Neural progenitor cell (in vitro differentiated cells): Measurements from ENCODE around the gene ERMP1. TPM values are rescaled to one million over a fixed set of nuclear protein-coding genes. Genes with fewer than 3 reads are reported as not detected.

Experiments used
- DNase-seq: peaks from one replicate; pipeline ENCODE4 v3.0.0-alpha.2; 2016; ENCODE audit warnings: low spot score
- H2AFZ ChIP-seq: fragments of 200-600 bp; sonication (generic); replicated peaks from 2 replicates; pipeline ENCODE4 v1.6.1; 2016; ENCODE audit warnings: antibody characterized with exemption
- H3F3A ChIP-seq: fragments of 200-600 bp; sonication (generic); 2 replicates; pipeline ENCODE4 v1.6.1; 2016; ENCODE audit warnings: antibody characterized with exemption, low read depth
- H3K27ac ChIP-seq: fragments of 200-600 bp; sonication (generic); 2 replicates; pipeline ENCODE4 v1.5.1; 2016; ENCODE audit warnings: mild to moderate bottlenecking
- H3K27me3 ChIP-seq: fragments of 200-600 bp; sonication (generic); 2 replicates; pipeline ENCODE4 v1.6.1; 2016; ENCODE audit warnings: mild to moderate bottlenecking, moderate library complexity
- H3K36me3 ChIP-seq: fragments of 200-600 bp; sonication (generic); 2 replicates; pipeline ENCODE4 v1.5.1; 2016
- H3K4me1 ChIP-seq: fragments of 200-600 bp; sonication (generic); 2 replicates; pipeline ENCODE4 v1.6.1; 2016; ENCODE audit warnings: mixed run types
- H3K4me2 ChIP-seq: fragments of 200-600 bp; sonication (generic); 2 replicates; pipeline ENCODE4 v1.6.1; 2016
- H3K4me3 ChIP-seq: fragments of 200-600 bp; sonication (generic); 2 replicates; pipeline ENCODE4 v1.5.1; 2016
- H3K79me2 ChIP-seq: fragments of 200-600 bp; sonication (generic); 2 replicates; pipeline ENCODE4 v1.6.1; 2016; ENCODE audit warnings: low read depth
- H3K9ac ChIP-seq: fragments of 200-600 bp; sonication (generic); 2 replicates; pipeline ENCODE4 v1.6.1; 2016
- H3K9me3 ChIP-seq: fragments of 200-600 bp; sonication (generic); 2 replicates; pipeline ENCODE4 v1.5.1; 2016; ENCODE audit warnings: low read depth
- H4K20me1 ChIP-seq: fragments of 200-600 bp; sonication (generic); 2 replicates; pipeline ENCODE4 v1.6.1; 2016; ENCODE audit warnings: low read depth
- H3K27ac Mint-ChIP-seq: 3 replicates; pipeline ENCODE4 v1.8.0; 2021; ENCODE audit warnings: mixed read lengths
- H3K27me3 Mint-ChIP-seq: 2 replicates; pipeline ENCODE4 v1.8.0; 2022; ENCODE audit warnings: low read depth, mild to moderate bottlenecking, inconsistent platforms, moderate library complexity, mixed read lengths; ENCODE audit not compliant: insufficient read depth
- H3K36me3 Mint-ChIP-seq: 3 replicates; pipeline ENCODE4 v1.8.0; 2021; ENCODE audit warnings: mixed read lengths
- H3K4me1 Mint-ChIP-seq: 3 replicates; pipeline ENCODE4 v1.8.0; 2021; ENCODE audit warnings: mixed read lengths
- H3K4me3 Mint-ChIP-seq: 3 replicates; pipeline ENCODE4 v1.8.0; 2021; ENCODE audit warnings: mild to moderate bottlenecking, moderate library complexity, mixed read lengths
- H3K9me3 Mint-ChIP-seq: 3 replicates; pipeline ENCODE4 v1.8.0; 2020; ENCODE audit warnings: mixed read lengths
- CTCF ChIP-seq: fragments of 200-600 bp; sonication (generic); IDR thresholded peaks from 2 replicates; pipeline ENCODE4 v1.5.1; 2017; ENCODE audit warnings: antibody characterized with exemption, mild to moderate bottlenecking
- EZH2 ChIP-seq: fragments of 200-600 bp; sonication (generic); IDR thresholded peaks from 2 replicates; pipeline ENCODE4 v1.6.1; 2017; ENCODE audit warnings: antibody characterized with exemption, mild to moderate bottlenecking, moderate library complexity
- EZH2phosphoT487 ChIP-seq: fragments of 200-600 bp; sonication (generic); IDR thresholded peaks from 2 replicates; pipeline ENCODE4 v1.6.1; 2017; ENCODE audit warnings: antibody characterized with exemption
- total RNA-seq: library from RNA; depleted of rRNA; stranded (reverse); fragments of >200 nt; gene quantifications from 2 replicates; pipeline ENCODE4 v1.2.3, GENCODE V29; 2015; ENCODE audit warnings: low replicate concordance

Gene ERMP1
- total RNA-seq, 1 donor from 2014 or later = 25.5 TPM

- Histone ChIP-seq H3K36me3 (no peaks in the 10 kb centered on the region), H3K4me2 (no peak overlapping the region), H3K9ac (no peak overlapping the region), H3K79me2 (no peaks in the 10 kb centered on the region), H4K20me1 (no peaks in the 10 kb centered on the region), H3K27me3 (no peaks in the 10 kb centered on the region), H3F3A (no peaks in the 10 kb centered on the region), H2AFZ (no peak overlapping the region), H3K4me1 (peaks cover under 1% of the 10 kb centered on the region), H3K4me3 (no peak overlapping the region), H3K9me3 (no peaks in the 10 kb centered on the region), H3K27ac (no peak overlapping the region)
- no peaks in the 10 kb centered on the region for H3K36me3 Mint-ChIP-seq
- TF ChIP-seq CTCF (no peak), EZH2 (no peak), EZH2phosphoT487 (no peak)
- H3K4me1 Mint-ChIP-seq = peaks cover 6% of the 10 kb centered on the region
- peaks cover 2% of the 10 kb centered on the region for H3K27me3 Mint-ChIP-seq
- no peak overlapping the region for H3K4me3 Mint-ChIP-seq
- DNase-seq = no peak
- H3K9me3 Mint-ChIP-seq = no peaks in the 10 kb centered on the region
- no peak overlapping the region for H3K27ac Mint-ChIP-seq
Observed at GRCh38 chr9:5858833-5859232, 25.9 kb upstream of the ERMP1 start.

GRCh38 chr9:5857928-5858327 lies 25.0 kb upstream of the ERMP1 start:
- Histone ChIP-seq H3K79me2 (no peaks in the 10 kb centered on the region), H3K4me1 (no peaks in the 10 kb centered on the region), H3K9me3 (no peaks in the 10 kb centered on the region), H3F3A (no peaks in the 10 kb centered on the region), H3K36me3 (no peaks in the 10 kb centered on the region), H3K4me2 (no peak overlapping the region), H3K4me3 (no peak overlapping the region), H4K20me1 (no peaks in the 10 kb centered on the region), H3K9ac (no peak overlapping the region), H3K27ac (no peak overlapping the region), H2AFZ (no peak overlapping the region), H3K27me3 (no peaks in the 10 kb centered on the region)
- no peak overlapping the region for H3K27ac Mint-ChIP-seq
- H3K9me3 Mint-ChIP-seq = no peaks in the 10 kb centered on the region
- H3K4me1 Mint-ChIP-seq = peaks cover 6% of the 10 kb centered on the region
- H3K4me3 Mint-ChIP-seq = no peak overlapping the region
- TF ChIP-seq EZH2phosphoT487 (no peak), CTCF (no peak), EZH2 (no peak)
- H3K36me3 Mint-ChIP-seq = no peaks in the 10 kb centered on the region
- no peak for DNase-seq
- H3K27me3 Mint-ChIP-seq = peaks cover 4% of the 10 kb centered on the region

- Mint-ChIP-seq H3K27ac (no peak overlapping the region), H3K36me3 (no peaks in the 10 kb centered on the region), H3K4me3 (no peak overlapping the region), H3K9me3 (no peaks in the 10 kb centered on the region), H3K27me3 (peaks cover 3% of the 10 kb centered on the region), H3K4me1 (no peaks in the 10 kb centered on the region)
- no peaks in the 10 kb centered on the region for H3K4me1 ChIP-seq
- no peak overlapping the region for H3K9ac ChIP-seq
- H3K36me3 ChIP-seq = no peaks in the 10 kb centered on the region
- H3K4me3 ChIP-seq = no peak overlapping the region
- no peaks in the 10 kb centered on the region for H3F3A ChIP-seq
- no peak for DNase-seq
- TF ChIP-seq CTCF = no peak
- TF ChIP-seq EZH2 = no peak
- TF ChIP-seq EZH2phosphoT487 = no peak
- H4K20me1 ChIP-seq = no peaks in the 10 kb centered on the region
- H3K27ac ChIP-seq = no peak overlapping the region
- H2AFZ ChIP-seq = no peak overlapping the region
- H3K27me3 ChIP-seq = no peaks in the 10 kb centered on the region
- no peaks in the 10 kb centered on the region for H3K79me2 ChIP-seq
- H3K9me3 ChIP-seq = no peaks in the 10 kb centered on the region
- H3K4me2 ChIP-seq = no peak overlapping the region
Observed at GRCh38 chr9:5854063-5854790, 21.3 kb upstream of the ERMP1 start.
